Breast epithelium (tissue), 3 donors: Measurements from ENCODE around the gene REG4.

ENCODE experiments used
- POLR2A ChIP-seq: fragments of 450-650 bp; IDR thresholded peaks from one replicate; pipeline ENCODE4 v1.6.1; 2016; ENCODE audit warnings: antibody characterized with exemption, mild to moderate bottlenecking, moderate library complexity
- POLR2AphosphoS5 ChIP-seq, 3 donors: sonication (generic); formaldehyde crosslinking; IDR thresholded peaks; one replicate each; pipeline ENCODE4 v1.6.1; 2017; ENCODE audit warnings: antibody characterized with exemption in 3 of 3
- TF ChIP-seq, protein P1 (sequence below), 3 donors: fragments of 450-650 bp; IDR thresholded peaks; one replicate each; pipeline ENCODE4 v1.5.1; 2016 to 2017; ENCODE audit warnings: antibody characterized with exemption in 3 of 3, mild to moderate bottlenecking in 3 of 3, moderate library complexity in 3 of 3

DNA sequence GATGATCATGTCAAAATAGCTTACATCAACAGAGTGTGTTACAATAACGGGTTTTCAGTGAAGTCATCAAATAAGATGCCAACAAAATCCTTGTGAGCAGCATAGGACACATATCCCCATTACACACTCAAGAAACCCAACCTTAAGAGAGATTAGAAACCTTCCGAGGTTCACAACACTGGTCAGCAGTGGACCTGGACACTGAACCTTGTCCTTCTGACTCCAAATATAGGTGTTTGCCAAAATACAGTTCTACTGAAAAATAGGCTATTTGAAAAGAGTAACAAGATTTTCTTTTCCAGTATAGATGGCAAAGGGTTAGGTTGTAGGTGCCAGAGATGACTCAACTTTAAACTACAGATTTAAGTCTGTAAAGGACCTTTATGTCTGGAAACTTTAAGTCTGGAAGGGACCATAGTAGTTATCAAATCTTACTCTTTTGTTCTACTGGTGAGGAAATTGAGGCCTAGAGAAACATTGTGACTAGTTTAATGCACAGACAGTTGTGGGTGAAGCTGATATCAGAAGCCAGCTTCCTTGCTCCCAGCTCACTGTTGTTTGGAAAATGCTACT is 811 bp upstream of the REG4 start:
- TF ChIP-seq POLR2A (no peak), POLR2AphosphoS5 (IDR thresholded peaks at IDR 0.05) (no peak)
- TF ChIP-seq, protein P1, sequence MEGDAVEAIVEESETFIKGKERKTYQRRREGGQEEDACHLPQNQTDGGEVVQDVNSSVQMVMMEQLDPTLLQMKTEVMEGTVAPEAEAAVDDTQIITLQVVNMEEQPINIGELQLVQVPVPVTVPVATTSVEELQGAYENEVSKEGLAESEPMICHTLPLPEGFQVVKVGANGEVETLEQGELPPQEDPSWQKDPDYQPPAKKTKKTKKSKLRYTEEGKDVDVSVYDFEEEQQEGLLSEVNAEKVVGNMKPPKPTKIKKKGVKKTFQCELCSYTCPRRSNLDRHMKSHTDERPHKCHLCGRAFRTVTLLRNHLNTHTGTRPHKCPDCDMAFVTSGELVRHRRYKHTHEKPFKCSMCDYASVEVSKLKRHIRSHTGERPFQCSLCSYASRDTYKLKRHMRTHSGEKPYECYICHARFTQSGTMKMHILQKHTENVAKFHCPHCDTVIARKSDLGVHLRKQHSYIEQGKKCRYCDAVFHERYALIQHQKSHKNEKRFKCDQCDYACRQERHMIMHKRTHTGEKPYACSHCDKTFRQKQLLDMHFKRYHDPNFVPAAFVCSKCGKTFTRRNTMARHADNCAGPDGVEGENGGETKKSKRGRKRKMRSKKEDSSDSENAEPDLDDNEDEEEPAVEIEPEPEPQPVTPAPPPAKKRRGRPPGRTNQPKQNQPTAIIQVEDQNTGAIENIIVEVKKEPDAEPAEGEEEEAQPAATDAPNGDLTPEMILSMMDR (IDR thresholded peaks at IDR 0.05) = no peak
